DMS 273 treated with DMSO at 0.1 percent for 48 hours (cell line): ENCODE results near the gene TBC1D19.
A peak's percentile ranks its signal among the peaks of the same experiment; 100 is the strongest.

ENCODE experiments used
- DNase-seq: peaks from one replicate; lab custom pipeline; 2025; lab: John Stamatoyannopoulos, UW

Gene TBC1D19

GRCh38 chr4:26784207-26784865 lies 200.5 kb downstream of the TBC1D19 start:
- no peak for DNase-seq

DNA sequence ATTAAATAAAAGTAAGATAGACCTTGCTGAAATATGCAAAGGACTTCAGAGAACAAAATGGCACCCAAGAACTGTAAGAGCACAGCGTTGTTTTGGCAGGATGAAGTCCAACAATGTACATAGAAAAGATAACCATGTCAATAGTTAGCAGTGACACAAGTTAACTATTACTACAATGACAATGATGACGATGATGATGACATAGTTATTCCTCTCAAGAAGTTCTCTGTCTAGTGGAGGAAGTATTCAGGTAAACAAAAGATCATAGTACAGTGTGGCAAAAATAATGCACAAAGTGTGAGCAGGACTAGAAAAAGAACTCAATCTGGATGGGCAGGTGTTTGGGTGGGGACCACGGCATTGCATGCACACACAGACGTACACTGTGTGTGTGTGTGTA lies 201.4 kb downstream of the TBC1D19 start:
- no peak for DNase-seq

DNA sequence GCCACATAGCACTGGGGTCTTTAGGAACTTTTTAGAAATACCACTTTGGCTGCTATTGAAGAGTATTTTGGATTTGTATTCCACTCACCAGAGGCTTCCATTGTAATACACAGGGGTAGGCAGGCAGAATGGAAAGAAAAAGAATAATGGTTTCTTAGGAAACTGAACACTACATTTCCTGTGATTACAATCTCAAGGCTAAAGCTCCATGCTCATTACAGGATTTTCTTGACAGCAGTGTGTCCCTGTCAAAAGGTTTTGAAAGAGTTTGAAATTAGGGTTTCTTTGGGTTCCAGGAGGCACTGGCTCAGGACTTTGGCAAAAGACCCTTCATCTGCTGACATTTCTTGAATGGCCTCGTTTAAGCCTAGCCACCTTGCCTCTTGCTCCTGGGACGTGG lies 201.9 kb downstream of the TBC1D19 start:
- DNase-seq, result no peak

- no peak for DNase-seq
These were observed 203.0 kb downstream of the TBC1D19 start for GRCh38 chr4:26786916-26787315.

GRCh38 chr4:26787461-26788340 lies 203.8 kb downstream of the TBC1D19 start:
- no peak for DNase-seq

- DNase-seq, result no peak
These were observed 204.5 kb downstream of the TBC1D19 start for GRCh38 chr4:26788341-26788733.

DNA sequence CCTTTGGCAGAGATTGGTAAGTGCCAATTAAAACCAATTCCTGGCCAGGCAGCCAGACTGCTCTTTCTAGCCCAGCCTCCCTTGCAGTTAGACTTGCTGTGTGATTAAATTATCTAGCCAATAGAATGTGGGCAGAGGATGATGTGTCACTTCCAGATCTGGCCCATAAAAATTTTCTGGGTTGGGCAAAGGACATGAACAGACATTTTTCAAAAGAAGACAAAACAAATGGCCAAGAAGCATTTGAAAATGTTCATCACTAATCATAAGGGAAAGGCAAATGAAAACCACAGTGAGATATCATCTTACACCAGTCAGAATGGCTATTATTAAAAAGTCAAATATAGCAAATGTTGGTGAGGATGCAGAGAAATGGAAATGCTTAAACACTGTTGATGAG lies 205.3 kb downstream of the TBC1D19 start:
- DNase-seq, result no peak

DNA sequence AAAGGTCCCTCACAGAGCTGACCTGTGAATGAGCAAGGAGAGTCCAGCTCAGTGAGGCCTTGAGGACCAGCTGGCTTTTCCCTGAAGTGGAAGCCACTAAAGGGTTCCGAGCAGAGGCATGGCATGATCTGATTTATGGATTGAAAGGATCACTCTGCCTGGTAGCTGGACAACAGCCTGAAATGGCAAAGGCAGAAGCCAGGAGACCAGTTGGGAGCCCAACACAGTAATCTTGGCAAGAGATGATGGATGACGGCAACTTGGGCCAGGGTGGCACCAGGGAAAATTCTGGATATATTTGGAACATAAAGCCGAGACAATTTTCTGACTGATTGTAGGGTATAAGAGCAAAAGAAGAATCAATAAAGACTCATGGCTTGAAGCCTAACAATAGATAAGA lies 207.5 kb downstream of the TBC1D19 start:
- no peak for DNase-seq

- no peak for DNase-seq
These were observed 208.8 kb downstream of the TBC1D19 start for GRCh38 chr4:26792639-26793038.

DNA sequence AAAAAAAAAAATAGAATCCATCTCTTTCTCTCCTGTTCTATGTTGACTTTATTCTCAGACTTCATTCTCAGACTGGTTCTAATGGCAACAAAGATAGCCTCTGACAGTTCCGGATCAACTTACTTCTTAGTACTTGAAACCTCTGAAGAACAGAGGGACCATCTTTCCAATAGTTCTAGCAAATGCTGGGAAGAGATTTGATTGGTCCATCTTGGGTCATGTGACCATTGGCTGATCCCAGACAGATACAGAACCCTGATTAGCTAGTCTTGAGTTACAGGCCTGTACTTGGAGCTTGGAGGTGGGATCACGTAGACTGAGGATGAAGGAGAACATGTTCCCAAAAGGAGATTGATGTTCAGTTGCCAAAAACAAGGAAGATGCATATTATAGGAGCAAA lies 209.9 kb downstream of the TBC1D19 start:
- no peak for DNase-seq

- DNase-seq, result no peak
These were observed 212.2 kb downstream of the TBC1D19 start for GRCh38 chr4:26796081-26796480.

GRCh38 chr4:26802790-26803189 lies 218.9 kb downstream of the TBC1D19 start:
- DNase-seq, result no peak

DNA sequence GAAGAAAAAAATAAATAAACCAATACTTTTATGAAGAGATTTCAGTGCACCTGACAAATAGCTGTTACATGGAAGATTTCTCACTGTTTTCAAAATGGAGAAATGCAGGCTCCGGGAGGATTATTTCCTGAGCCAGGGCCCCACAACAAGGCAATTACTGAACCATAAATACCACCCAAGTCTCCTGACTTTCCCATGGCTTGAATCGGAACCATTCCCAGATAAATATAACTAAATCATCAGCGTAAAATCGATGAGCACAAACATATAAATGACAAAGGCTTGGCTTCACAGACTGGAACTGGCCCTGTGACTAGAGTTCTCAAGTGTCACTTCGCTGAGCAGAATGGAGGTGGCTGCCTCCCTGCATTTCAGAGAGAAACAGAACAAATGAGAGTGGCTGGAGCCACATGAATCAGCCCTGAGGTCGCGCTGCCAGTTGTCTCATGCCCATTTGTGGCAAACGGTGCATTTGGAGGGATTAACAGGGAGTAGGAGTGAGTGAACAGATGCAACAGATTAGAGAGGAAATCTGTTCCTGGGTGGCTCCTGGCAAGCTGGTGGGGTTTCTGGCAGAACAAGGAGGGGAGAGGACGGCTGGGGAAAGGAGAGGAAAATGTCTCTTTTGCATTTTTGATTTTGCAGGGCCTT lies 219.5 kb downstream of the TBC1D19 start:
- DNase-seq, result peak; percentile 85

DNA sequence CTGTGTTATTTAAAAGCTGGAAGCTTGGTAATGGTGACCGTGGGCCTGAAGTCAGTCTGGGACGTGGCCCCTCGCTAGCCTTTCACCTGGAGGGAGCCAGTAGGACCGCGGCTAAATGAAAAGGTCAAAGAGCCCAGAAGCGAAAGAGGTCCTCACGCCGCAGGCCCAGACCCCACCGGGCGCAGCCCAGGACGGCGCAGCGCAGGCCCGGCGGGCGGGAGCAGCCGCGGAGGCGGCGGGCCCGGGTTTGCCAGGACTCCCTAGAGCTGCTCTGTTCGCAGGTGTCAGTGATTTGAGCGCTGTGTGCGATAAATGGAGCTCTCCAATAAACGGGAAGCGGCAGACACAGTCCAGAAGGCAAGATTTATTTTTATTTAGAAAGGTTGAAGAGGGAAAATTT lies 220.6 kb downstream of the TBC1D19 start:
- no peak for DNase-seq

- no peak for DNase-seq
These were observed 221.0 kb downstream of the TBC1D19 start for GRCh38 chr4:26804925-26805324.
